ENCODE measurements around the gene SCN5A. TPM values are rescaled to one million over a fixed set of nuclear protein-coding genes. Genes with fewer than 3 reads are reported as not detected.
A peak's percentile ranks its signal among the peaks of the same experiment; 100 is the strongest.

The SCN5A gene
- total RNA-seq, 1 donor from 2014 or later = 2.7 TPM

- DNase-seq (ENCODE audit: low spot score) = no peak
- intact Hi-C loops (cut with DNase I) = no loop called here
- no peak for ATAC-seq
These were observed 94.2 kb downstream of the SCN5A start for GRCh38 chr3:38555149-38555840.

GRCh38 chr3:38554127-38554827 lies 95.2 kb downstream of the SCN5A start:
- ATAC-seq (no peak), DNase-seq (ENCODE audit: low spot score) (peak; percentile 31)

DNA sequence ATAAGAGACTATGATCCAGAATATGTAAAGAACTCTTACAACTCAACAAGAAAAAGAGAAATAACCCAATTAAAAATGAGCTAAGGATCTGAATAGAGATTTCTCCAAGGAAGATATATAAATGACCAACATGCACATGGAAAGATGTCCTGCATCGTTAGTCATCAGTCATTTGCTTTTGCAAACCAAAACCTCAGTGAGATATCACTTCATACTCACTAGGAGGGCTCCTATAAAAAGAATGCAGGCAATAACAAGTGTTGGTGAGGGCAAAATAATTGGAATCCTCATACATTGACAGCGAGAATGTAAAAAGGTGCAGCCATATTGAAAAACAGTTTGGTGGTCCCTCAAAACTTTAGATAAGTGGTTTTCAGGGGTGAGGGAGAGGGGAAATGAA lies 96.4 kb downstream of the SCN5A start:
- intact Hi-C loops (cut with DNase I) = no loop called here
- no peak for ATAC-seq
- DNase-seq (ENCODE audit: low spot score) = no peak

More at GRCh38 chr3:38554127-38554827, 95.2 kb downstream of the SCN5A start:
- intact Hi-C loops (cut with DNase I) = no loop called here

GRCh38 chr3:38552364-38552763 lies 97.1 kb downstream of the SCN5A start:
- DNase-seq (ENCODE audit: low spot score) (no peak), ATAC-seq (no peak)
- intact Hi-C loops (cut with DNase I) = no loop called here

GRCh38 chr3:38551026-38551832 lies 98.3 kb downstream of the SCN5A start:
- intact Hi-C loops (cut with DNase I) = no loop called here
- no peak for DNase-seq (ENCODE audit: low spot score)

GRCh38 chr3:38549957-38550840 lies 99.3 kb downstream of the SCN5A start:
- DNase-seq (ENCODE audit: low spot score) (no peak), ATAC-seq (no peak)
- intact Hi-C loops (cut with DNase I) = no loop called here

More at GRCh38 chr3:38551026-38551832, 98.3 kb downstream of the SCN5A start:
- no peak for ATAC-seq

- DNase-seq (ENCODE audit: low spot score) = no peak
- intact Hi-C loops (cut with DNase I) = no loop called here
- no peak for ATAC-seq
These were observed 100.0 kb downstream of the SCN5A start for GRCh38 chr3:38549486-38549885.

- DNase-seq (ENCODE audit: low spot score) (no peak), ATAC-seq (no peak)
- intact Hi-C loops (cut with DNase I) = no loop called here
These were observed 100.4 kb downstream of the SCN5A start for GRCh38 chr3:38549082-38549481.

DNA sequence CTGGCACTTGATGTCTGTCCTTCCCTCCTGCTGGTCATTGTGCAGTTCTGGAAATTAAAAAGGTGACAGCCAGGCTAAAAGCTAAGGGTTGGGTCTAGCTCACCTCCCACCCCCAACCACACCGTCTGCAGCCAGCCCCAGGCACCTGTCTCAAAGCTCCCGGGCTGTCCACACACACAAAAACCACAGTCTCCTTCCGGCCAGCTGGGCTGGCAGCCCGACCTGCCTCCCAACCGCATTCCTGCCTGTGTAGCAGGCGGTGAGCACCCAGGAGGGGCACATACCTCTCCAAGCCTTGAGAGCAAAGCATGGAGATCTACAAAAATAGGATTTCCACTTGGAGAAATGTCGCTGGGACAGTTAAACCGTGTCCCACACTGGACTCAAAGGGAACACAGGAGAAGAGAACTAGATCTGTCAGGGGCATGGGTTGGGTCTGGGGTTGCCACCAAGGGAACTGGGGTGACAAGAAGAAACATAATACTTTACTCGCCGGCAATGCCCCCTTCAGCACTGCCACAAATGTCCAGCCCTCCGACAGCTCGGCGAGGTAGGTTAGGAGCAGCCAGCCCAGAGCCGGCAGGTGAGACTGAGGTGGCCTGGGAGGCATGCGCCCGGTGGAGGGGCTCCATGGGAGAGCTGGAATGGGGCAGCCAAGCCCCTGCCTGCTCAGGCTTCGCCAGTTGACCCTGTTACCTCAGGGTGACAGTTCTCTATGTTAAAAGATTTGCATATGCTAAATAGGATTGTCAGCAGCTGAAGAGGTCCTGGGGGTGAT lies 101.1 kb downstream of the SCN5A start:
- intact Hi-C loops (cut with DNase I) = no loop called here
- ATAC-seq = no peak
- DNase-seq (ENCODE audit: low spot score) = no peak

DNA sequence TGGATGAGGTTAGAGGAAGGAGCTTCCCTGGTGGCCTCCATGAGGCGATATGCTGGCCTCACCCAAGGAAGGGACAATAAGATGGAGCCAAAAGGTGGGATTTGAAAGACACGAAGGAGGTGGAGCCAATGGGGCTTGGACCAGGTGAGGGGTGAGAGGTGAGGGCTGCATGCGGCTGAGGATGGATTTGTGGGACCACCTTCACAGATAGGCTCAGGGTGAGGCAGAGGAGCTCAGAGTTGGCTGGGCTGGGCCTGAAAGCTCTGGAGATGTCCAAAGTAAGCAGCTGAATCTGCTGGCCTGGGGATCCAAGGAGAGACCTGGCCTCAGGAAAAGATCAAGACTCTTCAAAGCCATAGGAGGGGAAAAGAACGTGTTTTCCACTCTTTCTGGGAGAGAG lies 103.5 kb downstream of the SCN5A start:
- no peak for DNase-seq (ENCODE audit: low spot score)
- no peak for ATAC-seq
- intact Hi-C loops (cut with DNase I) = no loop called here

- intact Hi-C loops (cut with DNase I) = no loop called here
- DNase-seq (ENCODE audit: low spot score) (no peak), ATAC-seq (no peak)
These were observed 103.9 kb downstream of the SCN5A start for GRCh38 chr3:38545550-38545949.

GRCh38 chr3:38544926-38545325 lies 104.6 kb downstream of the SCN5A start:
- DNase-seq (ENCODE audit: low spot score) (no peak), ATAC-seq (no peak)
- intact Hi-C loops (cut with DNase I) = no loop called here

DNA sequence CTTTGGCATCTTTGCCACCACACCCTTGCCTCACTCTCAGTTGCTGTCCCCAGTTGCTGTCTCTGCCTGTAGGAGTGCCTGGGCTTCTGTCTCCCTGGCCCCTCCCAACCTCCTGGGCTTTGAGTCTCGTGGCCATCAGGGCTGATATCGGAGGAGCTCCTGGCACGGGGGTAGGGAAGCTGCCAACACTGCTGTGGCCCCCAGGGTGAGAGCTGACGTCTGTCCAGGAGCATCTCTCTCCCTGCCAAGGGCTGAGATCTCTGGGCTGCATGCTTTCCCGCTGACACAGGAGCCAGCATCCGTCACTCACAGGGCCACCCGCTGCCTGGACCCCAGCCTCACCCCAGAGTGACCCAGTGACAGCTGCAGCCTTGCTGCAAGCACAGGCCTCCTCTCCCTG lies 105.9 kb downstream of the SCN5A start:
- DNase-seq (ENCODE audit: low spot score) (no peak), ATAC-seq (peak; percentile 26)
- intact Hi-C loops (cut with DNase I) = no loop called here

- intact Hi-C loops (cut with DNase I) = no loop called here
- DNase-seq (ENCODE audit: low spot score) = no peak
- ATAC-seq = no peak
These were observed 106.8 kb downstream of the SCN5A start for GRCh38 chr3:38542401-38543298.

- DNase-seq (ENCODE audit: low spot score) = no peak
These were observed 107.7 kb downstream of the SCN5A start for GRCh38 chr3:38541806-38542205.

DNA sequence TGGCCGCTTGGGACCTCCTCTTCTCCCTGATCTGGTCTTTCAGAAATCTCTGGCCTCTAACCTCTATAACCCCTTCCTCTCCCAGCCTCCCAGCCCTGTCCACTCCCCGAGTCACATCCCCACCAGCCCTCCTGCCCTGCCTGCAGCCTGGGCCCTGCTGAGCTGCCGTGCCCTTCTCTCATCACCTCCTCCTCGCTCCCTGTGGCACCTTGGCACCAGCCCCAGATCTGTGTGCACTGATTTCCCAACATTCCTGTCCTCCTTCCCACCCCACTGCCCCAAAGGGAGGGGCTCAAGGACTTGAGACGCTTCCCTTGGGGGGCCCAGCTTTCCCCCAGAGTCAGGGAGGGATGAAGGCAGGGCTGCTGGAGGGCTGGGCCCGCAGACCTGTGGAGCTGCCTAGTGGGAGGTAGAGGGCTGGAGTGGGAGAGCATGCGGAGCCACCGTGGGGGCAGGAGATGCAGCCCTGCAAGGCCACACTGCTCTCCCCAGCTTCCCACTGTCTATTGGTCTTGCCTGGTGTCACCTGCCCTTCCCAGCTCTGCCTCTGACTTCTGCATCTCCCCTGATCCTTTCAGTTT lies 110.6 kb downstream of the SCN5A start:
- ATAC-seq (no peak), DNase-seq (ENCODE audit: low spot score) (no peak)
- intact Hi-C loops (cut with DNase I) = loop anchor here (2.0 to 5.0 kb wide), 2 partner anchors 320 to 1728 kb away; no protein-coding TSS in a partner anchor

More at GRCh38 chr3:38541806-38542205, 107.7 kb downstream of the SCN5A start:
- intact Hi-C loops (cut with DNase I) = no loop called here
- ATAC-seq = no peak

GRCh38 chr3:38536671-38537070 lies 112.8 kb downstream of the SCN5A start:
- ATAC-seq = no peak
- intact Hi-C loops (cut with DNase I) = loop anchor here (5.0 kb wide), 1 partner anchor 1731 kb away; no protein-coding TSS in a partner anchor

More at GRCh38 chr3:38536671-38537070, 112.8 kb downstream of the SCN5A start:
- DNase-seq (ENCODE audit: low spot score) = no peak

All from sciatic nerve (tissue), 2 donors.